HG02571 (cell line): Measurements from ENCODE around the gene SNUPN.

Experiments
- ATAC-seq: cut with Tn5 transposase; IDR thresholded peaks from one replicate; pipeline ENCODE4 v1.9.1; 2021; ENCODE audit warnings: mild to moderate bottlenecking, moderate library complexity; ENCODE audit not compliant: unreplicated experiment

The SNUPN gene

GRCh38 chr15:75625542-75626347 lies at the start of gene SNUPN:
SNUPN (minus strand) TSS chr15:75625725; CDS start chr15:75621051, 4,674 bp downstream.
- ATAC-seq = peak; percentile 73

GRCh38 chr15:75674366-75674765 lies 48.8 kb upstream of the SNUPN start:
- no peak for ATAC-seq

- no peak for ATAC-seq
These were observed 48.1 kb upstream of the SNUPN start for GRCh38 chr15:75673426-75674235.

- ATAC-seq = no peak
These were observed 47.3 kb upstream of the SNUPN start for GRCh38 chr15:75672646-75673425.

- ATAC-seq = no peak
These were observed 46.4 kb upstream of the SNUPN start for GRCh38 chr15:75671730-75672602.

GRCh38 chr15:75669879-75670212 lies 44.3 kb upstream of the SNUPN start:
- no peak for ATAC-seq

- no peak for ATAC-seq
These were observed 43.8 kb upstream of the SNUPN start for GRCh38 chr15:75669191-75669878.

GRCh38 chr15:75666823-75667501 lies 41.4 kb upstream of the SNUPN start:
- no peak for ATAC-seq

- ATAC-seq = no peak
These were observed 38.5 kb upstream of the SNUPN start for GRCh38 chr15:75663931-75664421.

- ATAC-seq = no peak
These were observed 37.4 kb upstream of the SNUPN start for GRCh38 chr15:75662823-75663519.

GRCh38 chr15:75661756-75662140 lies 36.2 kb upstream of the SNUPN start:
- no peak for ATAC-seq

GRCh38 chr15:75661100-75661755 lies 35.7 kb upstream of the SNUPN start:
- ATAC-seq = no peak

- ATAC-seq = no peak
These were observed 34.6 kb upstream of the SNUPN start for GRCh38 chr15:75659928-75660645.

GRCh38 chr15:75659141-75659771 lies 33.7 kb upstream of the SNUPN start:
- ATAC-seq = no peak

- ATAC-seq = no peak
These were observed 31.3 kb upstream of the SNUPN start for GRCh38 chr15:75656813-75657212.

- ATAC-seq = no peak
These were observed 30.8 kb upstream of the SNUPN start for GRCh38 chr15:75656331-75656730.

GRCh38 chr15:75655931-75656330 lies 30.4 kb upstream of the SNUPN start:
- no peak for ATAC-seq
